ENCODE measurements around the gene AOPEP. TPM values are rescaled to one million over a fixed set of nuclear protein-coding genes. Genes with fewer than 3 reads are reported as not detected.

Gene AOPEP
- total RNA-seq, 1 donor from 2014 or later, result 92.3 TPM

DNA sequence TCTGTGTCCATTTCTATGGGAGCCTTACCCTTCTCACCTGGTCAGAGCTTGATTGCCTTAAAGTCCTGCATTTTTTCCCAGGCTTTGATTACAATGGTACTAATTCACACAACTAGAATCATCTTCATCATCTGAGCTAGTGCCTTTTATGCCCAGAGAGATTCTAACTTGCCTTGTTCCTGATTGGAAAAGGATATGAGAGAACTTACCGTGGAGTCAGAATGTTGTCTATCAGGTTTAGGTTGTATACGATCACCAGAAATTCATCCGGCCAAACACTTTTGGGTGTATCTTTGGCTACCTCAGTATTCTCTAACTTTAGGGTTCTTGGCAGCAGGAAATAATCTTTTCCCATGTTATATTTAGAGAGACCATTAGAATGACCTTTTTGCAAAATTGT, 71.7 kb downstream of the AOPEP start:
- Mint-ChIP-seq H3K4me1 (ENCODE audit: low read depth) (peaks cover 73% of the 10 kb centered on the region), H3K27me3 (ENCODE audit: low read depth) (no peaks in the 10 kb centered on the region)

DNA sequence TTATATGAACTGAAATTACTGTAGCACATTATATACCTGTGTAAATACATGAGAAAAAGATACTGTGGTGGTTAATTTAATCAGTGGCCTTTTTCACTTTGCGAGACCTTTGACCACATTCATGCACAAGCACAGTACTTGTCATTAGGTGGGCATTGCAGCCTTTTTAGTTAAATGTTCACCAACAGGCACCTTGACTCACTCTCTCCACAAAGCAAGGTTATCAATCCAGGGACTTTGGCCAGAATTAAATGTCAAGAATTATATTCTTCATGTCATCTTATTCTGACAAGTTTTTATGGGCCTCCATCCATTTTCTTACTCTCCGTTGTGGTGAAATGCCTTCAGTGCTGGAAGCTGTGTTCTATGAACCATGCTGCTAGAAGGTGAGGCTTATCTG, 72.2 kb downstream of the AOPEP start:
- no peak for DNase-seq (ENCODE audit: low spot score)
- Mint-ChIP-seq H3K4me1 (ENCODE audit: low read depth) (peaks cover 73% of the 10 kb centered on the region), H3K27me3 (ENCODE audit: low read depth) (no peaks in the 10 kb centered on the region), H3K27ac (ENCODE audit: unreplicated experiment) (no peak overlapping the region), H3K36me3 (ENCODE audit: low read depth) (peaks cover 5% of the 10 kb centered on the region), H3K4me3 (ENCODE audit: unreplicated experiment) (no peak overlapping the region), H3K9me3 (ENCODE audit: low read depth) (peaks cover 3% of the 10 kb centered on the region)
- TF ChIP-seq, protein P1, sequence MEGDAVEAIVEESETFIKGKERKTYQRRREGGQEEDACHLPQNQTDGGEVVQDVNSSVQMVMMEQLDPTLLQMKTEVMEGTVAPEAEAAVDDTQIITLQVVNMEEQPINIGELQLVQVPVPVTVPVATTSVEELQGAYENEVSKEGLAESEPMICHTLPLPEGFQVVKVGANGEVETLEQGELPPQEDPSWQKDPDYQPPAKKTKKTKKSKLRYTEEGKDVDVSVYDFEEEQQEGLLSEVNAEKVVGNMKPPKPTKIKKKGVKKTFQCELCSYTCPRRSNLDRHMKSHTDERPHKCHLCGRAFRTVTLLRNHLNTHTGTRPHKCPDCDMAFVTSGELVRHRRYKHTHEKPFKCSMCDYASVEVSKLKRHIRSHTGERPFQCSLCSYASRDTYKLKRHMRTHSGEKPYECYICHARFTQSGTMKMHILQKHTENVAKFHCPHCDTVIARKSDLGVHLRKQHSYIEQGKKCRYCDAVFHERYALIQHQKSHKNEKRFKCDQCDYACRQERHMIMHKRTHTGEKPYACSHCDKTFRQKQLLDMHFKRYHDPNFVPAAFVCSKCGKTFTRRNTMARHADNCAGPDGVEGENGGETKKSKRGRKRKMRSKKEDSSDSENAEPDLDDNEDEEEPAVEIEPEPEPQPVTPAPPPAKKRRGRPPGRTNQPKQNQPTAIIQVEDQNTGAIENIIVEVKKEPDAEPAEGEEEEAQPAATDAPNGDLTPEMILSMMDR (IDR thresholded peaks at IDR 0.05), result no peak

More for the DNA sequence above, 71.7 kb downstream of the AOPEP start:
- H3K4me3 Mint-ChIP-seq (ENCODE audit: unreplicated experiment), result no peak overlapping the region
- no peak for DNase-seq (ENCODE audit: low spot score)
- no peak overlapping the region for H3K27ac Mint-ChIP-seq (ENCODE audit: unreplicated experiment)
- TF ChIP-seq, protein P1 (IDR thresholded peaks at IDR 0.05), result no peak
- H3K9me3 Mint-ChIP-seq (ENCODE audit: low read depth), result peaks cover 3% of the 10 kb centered on the region
- peaks cover 7% of the 10 kb centered on the region for H3K36me3 Mint-ChIP-seq (ENCODE audit: low read depth)

DNA sequence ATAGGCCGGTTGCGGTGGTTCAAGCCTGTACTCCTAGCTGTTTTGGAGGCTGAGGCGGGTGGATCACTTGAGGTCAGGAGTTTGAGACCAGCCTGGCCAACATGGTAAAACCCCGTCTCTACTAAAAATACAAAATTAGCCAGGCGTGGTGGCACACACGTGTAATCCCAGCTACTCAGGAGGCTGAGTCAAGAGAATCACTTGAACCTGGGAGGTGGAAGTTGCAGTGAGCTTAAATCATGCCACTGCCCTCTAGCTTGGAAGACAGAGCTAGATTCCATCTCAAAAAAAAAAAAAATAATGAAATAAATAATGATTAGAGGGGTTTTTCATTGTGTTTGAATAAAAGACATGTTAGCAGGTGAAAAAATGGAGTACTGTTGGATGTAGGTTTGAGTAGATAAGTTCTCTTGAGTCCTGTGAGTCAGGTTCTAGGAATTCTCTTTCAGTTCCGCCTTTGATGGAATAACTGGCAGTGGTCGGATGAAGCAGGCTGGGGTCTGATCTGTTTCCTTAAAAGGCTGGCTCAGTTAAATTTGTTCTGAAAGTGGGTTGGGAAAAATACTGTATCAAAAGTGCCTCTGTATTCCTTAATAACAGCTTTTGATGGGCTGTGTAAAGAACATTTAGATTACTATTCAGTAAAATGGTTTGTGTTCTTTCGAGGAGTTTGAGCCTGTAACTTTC, 73.2 kb downstream of the AOPEP start:
- H3K27me3 Mint-ChIP-seq (ENCODE audit: low read depth), result no peaks in the 10 kb centered on the region
- no peaks in the 10 kb centered on the region for H3K9me3 Mint-ChIP-seq (ENCODE audit: low read depth)
- peak overlapping the region; percentile 93 for H3K27ac Mint-ChIP-seq (ENCODE audit: unreplicated experiment)
- peaks cover 5% of the 10 kb centered on the region for H3K36me3 Mint-ChIP-seq (ENCODE audit: low read depth)
- DNase-seq (ENCODE audit: low spot score), result no peak
- H3K4me1 Mint-ChIP-seq (ENCODE audit: low read depth), result peaks cover 77% of the 10 kb centered on the region
- peak overlapping the region; percentile 63 for H3K4me3 Mint-ChIP-seq (ENCODE audit: unreplicated experiment)
- TF ChIP-seq, protein P1 (IDR thresholded peaks at IDR 0.05), result no peak

DNA sequence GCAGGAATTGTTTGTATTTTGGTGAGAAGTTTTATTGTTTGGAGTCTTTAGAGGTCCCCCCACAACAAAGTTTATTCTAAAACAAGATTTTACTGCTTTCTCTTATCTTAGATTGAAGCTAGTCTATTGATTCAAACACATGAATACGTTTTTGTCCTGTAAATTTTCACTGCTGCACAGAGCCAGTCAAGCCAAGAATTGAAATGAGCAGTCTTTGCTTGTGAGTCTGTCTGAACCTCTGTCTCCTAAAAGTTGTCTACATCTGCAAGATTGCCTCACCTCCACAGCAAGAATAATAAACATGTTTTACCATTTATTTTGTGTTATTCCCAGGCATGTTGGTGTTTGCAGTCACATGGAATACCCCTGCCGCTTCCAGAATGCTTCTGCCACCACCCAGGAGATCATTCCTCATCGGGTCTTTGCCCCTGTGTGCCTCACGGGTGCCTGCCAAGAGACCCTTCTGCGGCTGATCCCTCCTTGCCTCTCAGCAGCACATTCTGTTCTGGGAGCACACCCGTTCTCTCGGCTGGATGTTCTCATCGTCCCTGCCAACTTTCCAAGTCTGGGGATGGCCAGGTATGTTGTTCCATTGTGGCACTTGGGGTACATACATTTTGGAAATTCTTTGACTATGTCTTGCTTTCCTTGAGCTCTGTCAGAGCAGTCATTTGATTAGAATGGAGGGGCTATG, 74.1 kb downstream of the AOPEP start:
- TF ChIP-seq, protein P1 (IDR thresholded peaks at IDR 0.05), result no peak
- Mint-ChIP-seq H3K4me1 (ENCODE audit: low read depth) (peaks cover 83% of the 10 kb centered on the region), H3K27ac (ENCODE audit: unreplicated experiment) (peak overlapping the region; percentile 93)

DNA sequence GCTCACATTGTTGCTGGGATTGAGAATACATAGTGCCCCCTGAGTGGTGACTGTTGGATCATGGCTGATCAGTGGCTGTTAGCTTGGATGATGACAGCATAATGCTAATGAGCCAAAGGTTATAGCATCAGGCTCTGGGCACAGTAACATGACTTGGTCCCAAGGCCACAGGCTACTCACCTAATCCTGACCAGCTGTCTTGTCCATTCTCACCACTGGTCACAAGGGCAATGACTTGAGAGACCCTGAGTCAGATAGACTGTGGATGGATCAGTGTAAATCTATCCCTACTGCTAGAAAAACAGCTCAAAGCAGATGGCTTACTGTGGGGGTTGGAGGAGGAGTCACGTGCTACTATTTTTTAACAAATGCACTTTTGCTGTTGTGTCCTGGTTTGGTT, 74.7 kb downstream of the AOPEP start:
- H3K27ac Mint-ChIP-seq (ENCODE audit: unreplicated experiment), result peak overlapping the region; percentile 93
- no peaks in the 10 kb centered on the region for H3K27me3 Mint-ChIP-seq (ENCODE audit: low read depth)
- TF ChIP-seq, protein P1 (IDR thresholded peaks at IDR 0.05), result no peak
- no peaks in the 10 kb centered on the region for H3K9me3 Mint-ChIP-seq (ENCODE audit: low read depth)
- DNase-seq (ENCODE audit: low spot score), result no peak
- H3K4me1 Mint-ChIP-seq (ENCODE audit: low read depth), result peaks cover 86% of the 10 kb centered on the region
- peak overlapping the region; percentile 63 for H3K4me3 Mint-ChIP-seq (ENCODE audit: unreplicated experiment)
- H3K36me3 Mint-ChIP-seq (ENCODE audit: low read depth), result peaks cover 4% of the 10 kb centered on the region

More for the DNA sequence above, 74.1 kb downstream of the AOPEP start:
- H3K36me3 Mint-ChIP-seq (ENCODE audit: low read depth), result peaks cover 4% of the 10 kb centered on the region
- no peaks in the 10 kb centered on the region for H3K27me3 Mint-ChIP-seq (ENCODE audit: low read depth)
- DNase-seq (ENCODE audit: low spot score), result no peak
- peak overlapping the region; percentile 63 for H3K4me3 Mint-ChIP-seq (ENCODE audit: unreplicated experiment)
- no peaks in the 10 kb centered on the region for H3K9me3 Mint-ChIP-seq (ENCODE audit: low read depth)
